Karpas-422 (cell line): ENCODE results near the gene IGFN1. TPM values are rescaled to one million over a fixed set of nuclear protein-coding genes. Genes with fewer than 3 reads are reported as not detected.
A peak's percentile ranks its signal among the peaks of the same experiment; 100 is the strongest.

ENCODE experiments used
- DNase-seq: peaks from one replicate; pipeline ENCODE4 v3.0.0-alpha.2; 2015
- H2AFZ ChIP-seq: fragments of 200-600 bp; sonication (generic); 2 replicates; pipeline ENCODE4 v1.6.1; 2014; ENCODE audit warnings: antibody characterized with exemption, low read length, mixed read lengths
- H3K27ac ChIP-seq: fragments of 200-600 bp; sonication (generic); 2 replicates; pipeline ENCODE4 v1.5.1; 2014; ENCODE audit warnings: mild to moderate bottlenecking, low read length, moderate library complexity
- H3K27me3 ChIP-seq: fragments of 200-600 bp; sonication (generic); 2 replicates; pipeline ENCODE4 v1.6.1; 2014; ENCODE audit warnings: low read length, mixed read lengths
- H3K36me3 ChIP-seq: fragments of 200-600 bp; sonication (generic); 2 replicates; pipeline ENCODE4 v1.6.1; 2014; ENCODE audit warnings: low read length, mixed read lengths; ENCODE audit not compliant: insufficient read depth
- H3K4me1 ChIP-seq: fragments of 200-600 bp; sonication (generic); 2 replicates; pipeline ENCODE4 v1.6.1; 2014; ENCODE audit warnings: mild to moderate bottlenecking, low read length, mixed read lengths
- H3K4me2 ChIP-seq: fragments of 200-600 bp; sonication (generic); 2 replicates; pipeline ENCODE4 v1.6.1; 2014; ENCODE audit warnings: low read length, low read depth, mild to moderate bottlenecking; ENCODE audit not compliant: poor library complexity, severe bottlenecking
- H3K4me3 ChIP-seq: fragments of 200-600 bp; sonication (generic); 2 replicates; pipeline ENCODE4 v1.5.1; 2014; ENCODE audit warnings: mild to moderate bottlenecking, antibody characterized with exemption, low read length, mixed read lengths
- H3K79me2 ChIP-seq: fragments of 200-600 bp; sonication (generic); 2 replicates; pipeline ENCODE4 v1.6.1; 2014; ENCODE audit warnings: mild to moderate bottlenecking, low read length, mixed read lengths
- H3K9ac ChIP-seq: fragments of 200-600 bp; sonication (generic); 2 replicates; pipeline ENCODE4 v1.6.0; 2014; ENCODE audit warnings: low read length
- H3K9me2 ChIP-seq: fragments of 200-600 bp; sonication (generic), shearing (Covaris generic); replicated peaks from 2 replicates; pipeline ENCODE4 v1.6.0; 2014; ENCODE audit warnings: mild to moderate bottlenecking, low read length, moderate library complexity; ENCODE audit not compliant: insufficient read depth
- H3K9me3 ChIP-seq: fragments of 300-700, 200-600 bp; sonication (generic); 2 replicates; pipeline ENCODE4 v1.6.1; 2014; ENCODE audit warnings: low read length, mixed read lengths
- H4K20me1 ChIP-seq: fragments of 200-600 bp; sonication (generic); 2 replicates; pipeline ENCODE4 v1.6.1; 2014; ENCODE audit warnings: mild to moderate bottlenecking, antibody characterized with exemption, low read length, low read depth; ENCODE audit not compliant: insufficient read depth
- total RNA-seq: library from RNA; depleted of rRNA; stranded (reverse); fragments of >200 nt; shearing (Covaris generic); gene quantifications from 2 replicates; pipeline ENCODE4 v1.2.3, GENCODE V29; 2014; ENCODE audit warnings: low replicate concordance

Gene IGFN1
- total RNA-seq, 1 experiment from 2014 or later: not detected

DNA sequence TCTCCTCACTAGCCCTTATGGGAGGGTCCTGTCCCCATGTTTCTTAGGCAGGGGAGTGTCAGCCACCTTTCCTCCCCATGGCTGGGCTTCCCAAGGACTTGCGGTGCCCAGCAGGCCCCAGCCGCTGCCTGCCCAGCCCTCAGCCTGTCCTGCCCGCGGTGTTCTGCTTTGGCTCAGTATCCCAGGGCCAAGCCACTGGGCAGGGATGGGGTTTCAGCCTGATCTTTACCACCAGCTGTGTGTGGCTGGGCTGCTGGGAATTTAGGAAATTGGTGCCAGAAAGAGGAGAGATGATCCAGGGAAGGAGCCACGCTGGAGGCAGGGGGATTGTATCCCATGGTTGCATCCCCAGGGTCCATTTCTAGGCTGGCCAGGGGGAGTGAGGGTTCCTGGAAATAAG is 6.9 kb upstream of the IGFN1 start:
- Histone ChIP-seq H3K36me3 (no peaks in the 10 kb centered on the region), H2AFZ (no peak overlapping the region), H3K9ac (no peak overlapping the region), H3K79me2 (no peaks in the 10 kb centered on the region), H3K9me3 (no peaks in the 10 kb centered on the region), H3K4me2 (no peak overlapping the region), H3K4me1 (peaks cover 12% of the 10 kb centered on the region), H3K4me3 (no peak overlapping the region), H3K9me2 (no peaks in the 10 kb centered on the region), H3K27me3 (no peaks in the 10 kb centered on the region), H4K20me1 (no peaks in the 10 kb centered on the region), H3K27ac (no peak overlapping the region)
- DNase-seq: no peak

GRCh38 chr1:201184307-201185122 is 6.1 kb upstream of the IGFN1 start:
- Histone ChIP-seq H3K27me3 (no peaks in the 10 kb centered on the region), H3K36me3 (no peaks in the 10 kb centered on the region), H3K9me3 (no peaks in the 10 kb centered on the region), H3K4me3 (no peak overlapping the region), H3K4me1 (peaks cover 12% of the 10 kb centered on the region), H3K79me2 (no peaks in the 10 kb centered on the region), H3K9me2 (no peaks in the 10 kb centered on the region), H4K20me1 (no peaks in the 10 kb centered on the region), H3K4me2 (no peak overlapping the region), H3K9ac (no peak overlapping the region), H2AFZ (no peak overlapping the region), H3K27ac (no peak overlapping the region)
- DNase-seq: peak; percentile 60

DNA sequence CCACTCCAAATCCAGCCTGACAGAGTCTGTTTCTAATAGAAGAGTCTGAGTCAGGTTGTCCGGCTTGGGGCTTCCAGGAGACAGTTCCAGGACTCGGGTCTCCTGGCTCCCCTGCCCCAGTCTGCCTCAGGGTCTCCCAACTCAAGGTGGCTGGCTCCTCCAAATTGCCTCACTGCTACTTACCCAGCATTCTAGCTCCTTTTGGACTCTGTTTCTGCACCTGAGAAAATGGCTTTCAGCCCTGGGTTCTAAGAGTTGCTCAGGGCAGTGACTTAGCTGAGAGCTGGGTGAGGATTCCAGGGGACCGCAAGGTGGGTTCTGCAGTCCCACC is 5.5 kb upstream of the IGFN1 start:
- H2AFZ ChIP-seq: no peak overlapping the region
- peaks cover 12% of the 10 kb centered on the region for H3K4me1 ChIP-seq
- H4K20me1 ChIP-seq: no peaks in the 10 kb centered on the region
- no peak overlapping the region for H3K9ac ChIP-seq
- H3K4me3 ChIP-seq: no peak overlapping the region
- no peaks in the 10 kb centered on the region for H3K36me3 ChIP-seq
- no peak for DNase-seq
- no peaks in the 10 kb centered on the region for H3K27me3 ChIP-seq
- no peaks in the 10 kb centered on the region for H3K9me2 ChIP-seq
- no peak overlapping the region for H3K27ac ChIP-seq
- no peaks in the 10 kb centered on the region for H3K79me2 ChIP-seq
- no peak overlapping the region for H3K4me2 ChIP-seq
- no peaks in the 10 kb centered on the region for H3K9me3 ChIP-seq

DNA sequence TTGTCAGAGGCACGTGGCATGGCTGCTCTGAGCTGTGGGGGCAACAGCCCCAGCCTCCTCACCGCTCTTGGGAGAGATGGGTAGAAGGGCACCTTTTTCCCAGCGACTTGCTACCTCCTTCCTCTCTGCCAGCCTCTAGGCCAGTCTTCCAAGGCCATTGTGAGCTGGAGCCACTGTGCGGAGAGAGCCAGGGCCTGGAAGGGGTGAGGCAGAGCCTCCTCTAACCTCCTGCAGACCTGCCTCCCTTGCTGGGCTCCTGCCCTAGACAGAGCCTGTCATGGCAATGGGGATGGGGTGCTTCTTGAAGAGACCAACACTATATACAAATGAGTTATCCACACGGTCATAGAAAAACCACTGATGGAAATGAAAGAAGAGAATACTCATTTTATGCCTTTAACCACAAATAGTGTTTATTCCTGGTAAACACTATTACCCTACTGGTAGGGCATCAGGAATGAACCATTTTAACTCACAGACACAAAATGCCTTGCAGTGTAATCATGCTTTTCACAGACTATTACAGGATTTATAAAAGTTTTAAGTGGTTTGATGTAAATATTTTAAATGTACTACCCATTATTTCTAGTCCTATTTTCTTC is 5.0 kb upstream of the IGFN1 start:
- no peaks in the 10 kb centered on the region for H3K9me2 ChIP-seq
- H2AFZ ChIP-seq: no peak overlapping the region
- no peaks in the 10 kb centered on the region for H3K9me3 ChIP-seq
- H3K9ac ChIP-seq: no peak overlapping the region
- H3K36me3 ChIP-seq: no peaks in the 10 kb centered on the region
- no peaks in the 10 kb centered on the region for H4K20me1 ChIP-seq
- no peaks in the 10 kb centered on the region for H3K27me3 ChIP-seq
- H3K4me3 ChIP-seq: no peak overlapping the region
- H3K4me2 ChIP-seq: no peak overlapping the region
- DNase-seq: no peak
- peaks cover 12% of the 10 kb centered on the region for H3K4me1 ChIP-seq
- no peak overlapping the region for H3K27ac ChIP-seq
- no peaks in the 10 kb centered on the region for H3K79me2 ChIP-seq

- H4K20me1 ChIP-seq: no peaks in the 10 kb centered on the region
Measured at GRCh38 chr1:201186192-201186591, 4.4 kb upstream of the IGFN1 start.

GRCh38 chr1:201189085-201189484 is 1.5 kb upstream of the IGFN1 start:
- H3K9me2 ChIP-seq: no peaks in the 10 kb centered on the region
- DNase-seq: no peak
- no peaks in the 10 kb centered on the region for H3K4me1 ChIP-seq
- no peak overlapping the region for H2AFZ ChIP-seq
- no peak overlapping the region for H3K4me3 ChIP-seq
- H3K9ac ChIP-seq: no peak overlapping the region
- H4K20me1 ChIP-seq: no peaks in the 10 kb centered on the region
- no peaks in the 10 kb centered on the region for H3K27me3 ChIP-seq
- no peaks in the 10 kb centered on the region for H3K79me2 ChIP-seq
- H3K4me2 ChIP-seq: no peak overlapping the region
- H3K27ac ChIP-seq: no peak overlapping the region
- no peaks in the 10 kb centered on the region for H3K9me3 ChIP-seq
- no peaks in the 10 kb centered on the region for H3K36me3 ChIP-seq

More at GRCh38 chr1:201186192-201186591, 4.4 kb upstream of the IGFN1 start:
- no peaks in the 10 kb centered on the region for H3K9me2 ChIP-seq
- no peak overlapping the region for H3K27ac ChIP-seq
- no peak overlapping the region for H3K4me2 ChIP-seq
- no peak overlapping the region for H3K9ac ChIP-seq
- no peak for DNase-seq
- no peak overlapping the region for H3K4me3 ChIP-seq
- H3K27me3 ChIP-seq: no peaks in the 10 kb centered on the region
- H3K4me1 ChIP-seq: peaks cover 9% of the 10 kb centered on the region
- H2AFZ ChIP-seq: no peak overlapping the region
- H3K36me3 ChIP-seq: no peaks in the 10 kb centered on the region
- no peaks in the 10 kb centered on the region for H3K79me2 ChIP-seq
- H3K9me3 ChIP-seq: no peaks in the 10 kb centered on the region

DNA sequence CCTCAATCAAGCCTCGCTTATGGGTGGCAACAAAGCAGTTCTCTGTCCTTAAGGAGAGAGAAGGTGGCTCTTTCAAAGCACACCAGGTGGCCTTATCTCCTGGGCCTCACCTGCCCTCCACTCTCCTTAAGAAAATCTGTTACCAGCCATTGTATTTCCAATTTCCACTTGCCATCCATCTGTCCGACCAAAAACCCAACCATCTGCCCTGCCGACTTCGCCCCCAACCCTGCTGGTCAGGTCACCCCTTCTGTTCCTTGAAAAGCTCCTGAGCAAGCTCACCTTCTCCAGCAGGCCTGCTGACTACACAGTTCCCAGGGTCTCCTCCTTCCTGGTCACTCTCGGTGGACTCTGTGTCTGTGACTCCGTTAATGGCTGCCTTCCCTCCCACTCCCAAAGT is 619 bp upstream of the IGFN1 start:
- no peak for DNase-seq
- no peaks in the 10 kb centered on the region for H3K36me3 ChIP-seq
- no peaks in the 10 kb centered on the region for H3K79me2 ChIP-seq
- H3K4me2 ChIP-seq: no peak overlapping the region
- H3K9me2 ChIP-seq: no peaks in the 10 kb centered on the region
- H3K4me3 ChIP-seq: no peak overlapping the region
- H4K20me1 ChIP-seq: no peaks in the 10 kb centered on the region
- no peak overlapping the region for H3K9ac ChIP-seq
- no peak overlapping the region for H3K27ac ChIP-seq
- no peak overlapping the region for H2AFZ ChIP-seq
- no peaks in the 10 kb centered on the region for H3K4me1 ChIP-seq
- H3K9me3 ChIP-seq: no peaks in the 10 kb centered on the region
- H3K27me3 ChIP-seq: no peaks in the 10 kb centered on the region

DNA sequence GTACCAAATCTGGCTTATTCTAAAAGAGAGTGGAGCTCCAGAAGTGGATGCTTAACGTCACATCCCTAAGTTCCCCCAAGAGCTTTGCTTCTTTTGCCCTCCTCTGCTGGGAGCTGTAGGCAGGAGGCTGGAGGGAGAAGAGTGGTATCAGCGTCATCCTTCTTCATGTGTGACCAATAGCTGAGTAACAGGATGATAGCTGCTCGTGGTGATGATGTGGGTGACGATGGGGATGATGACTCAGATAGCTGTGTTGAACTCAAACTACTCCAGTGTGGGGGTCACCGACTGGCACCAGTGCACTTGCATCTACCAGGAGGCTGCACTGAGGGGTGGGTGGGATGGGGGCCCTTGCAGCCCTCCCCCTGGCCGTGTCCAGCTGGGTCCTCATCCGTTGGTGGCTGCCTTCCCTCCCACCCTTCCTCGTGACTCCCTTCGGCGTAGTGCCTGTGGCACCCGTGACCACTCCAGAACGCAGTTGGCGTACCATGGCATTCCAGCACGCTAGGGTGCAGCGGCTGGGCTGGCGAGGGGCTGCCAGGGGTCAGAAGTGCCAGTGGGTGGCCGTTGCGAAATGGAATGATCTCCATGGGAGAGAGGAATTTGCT is 1.1 kb downstream of the IGFN1 start:
- Histone ChIP-seq H3K4me1 (no peaks in the 10 kb centered on the region), H3K79me2 (no peaks in the 10 kb centered on the region), H3K4me2 (no peak overlapping the region), H3K9me2 (no peaks in the 10 kb centered on the region), H4K20me1 (no peaks in the 10 kb centered on the region), H3K9ac (no peak overlapping the region), H3K36me3 (no peaks in the 10 kb centered on the region), H3K9me3 (no peaks in the 10 kb centered on the region), H3K4me3 (no peak overlapping the region), H3K27ac (no peak overlapping the region), H3K27me3 (no peaks in the 10 kb centered on the region), H2AFZ (no peak overlapping the region)
- DNase-seq: no peak
